Testis (tissue), 2 donors: Measurements from ENCODE around the gene TNPO1.

Experiments
- CTCF ChIP-seq, 3 experiments: fragments of 450-650 bp in 2 of 3; fragments of 200-600 bp in 1 of 3; sonication (generic) in 1 of 3; IDR thresholded peaks; one replicate each; pipeline ENCODE4 v1.5.1; 2016 to 2019; ENCODE audit warnings: antibody characterized with exemption in 3 of 3, mild to moderate bottlenecking in 2 of 3, moderate library complexity in 1 of 3
- POLR2A ChIP-seq: fragments of 450-650 bp; IDR thresholded peaks from one replicate; pipeline ENCODE4 v1.6.1; 2017; ENCODE audit warnings: antibody characterized with exemption, mild to moderate bottlenecking, moderate library complexity

- TF ChIP-seq CTCF (IDR thresholded peaks at IDR 0.05) (no peak), POLR2A (no peak)
Measured at GRCh38 chr5:72892846-72893245, 76.4 kb downstream of the TNPO1 start.
